Astrocyte of the spinal cord (primary cell): ENCODE measurements around the gene NLRX1.
A peak's percentile ranks its signal among the peaks of the same experiment; 100 is the strongest.
"Not testable (repeated sequence)": the region's sequence is repeated elsewhere in the genome, so short reads cannot be mapped to it uniquely, and the experiment has no call there.

ENCODE experiments used
- DNase-seq: peaks from one replicate; pipeline ENCODE4 v3.0.0; 2011; ENCODE audit warnings: low read depth, low spot score
- H3K4me3 ChIP-seq: 2 replicates; pipeline ENCODE4 v1.5.1; 2011; ENCODE audit warnings: low read depth, mild to moderate bottlenecking, low read length, moderate library complexity
- in situ Hi-C: cut with HindIII; loops from 2 replicates; pipeline ENCODE4 v1.10.0; 2017; ENCODE audit warnings: low sequenced_read_pairs
- TF ChIP-seq, protein P1 (sequence below): IDR thresholded peaks from 2 replicates; pipeline ENCODE4 v1.5.1; 2012; ENCODE audit warnings: low read depth, mild to moderate bottlenecking, low read length, inconsistent platforms

Gene NLRX1

DNA sequence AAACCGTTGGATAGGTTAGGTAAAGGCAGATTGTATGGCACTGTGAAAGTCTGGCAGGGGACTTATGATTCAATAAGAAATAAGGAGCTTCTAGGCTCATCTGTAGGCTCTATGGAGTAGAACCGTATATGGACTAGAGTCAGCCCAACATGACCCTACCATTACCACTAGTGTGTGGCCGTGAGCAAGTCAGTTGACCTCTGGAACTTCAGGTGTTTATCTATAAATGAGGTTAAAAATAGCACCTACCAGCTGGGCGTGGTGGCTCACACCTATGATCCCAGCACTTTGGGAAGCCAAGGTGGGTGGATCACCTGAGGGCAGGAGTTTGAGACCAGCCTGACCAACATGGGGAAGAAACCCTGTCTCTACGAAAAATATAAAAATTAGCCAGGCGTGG is 42.7 kb upstream of the NLRX1 start:
- no peak overlapping the region for H3K4me3 ChIP-seq
- TF ChIP-seq, protein P1, sequence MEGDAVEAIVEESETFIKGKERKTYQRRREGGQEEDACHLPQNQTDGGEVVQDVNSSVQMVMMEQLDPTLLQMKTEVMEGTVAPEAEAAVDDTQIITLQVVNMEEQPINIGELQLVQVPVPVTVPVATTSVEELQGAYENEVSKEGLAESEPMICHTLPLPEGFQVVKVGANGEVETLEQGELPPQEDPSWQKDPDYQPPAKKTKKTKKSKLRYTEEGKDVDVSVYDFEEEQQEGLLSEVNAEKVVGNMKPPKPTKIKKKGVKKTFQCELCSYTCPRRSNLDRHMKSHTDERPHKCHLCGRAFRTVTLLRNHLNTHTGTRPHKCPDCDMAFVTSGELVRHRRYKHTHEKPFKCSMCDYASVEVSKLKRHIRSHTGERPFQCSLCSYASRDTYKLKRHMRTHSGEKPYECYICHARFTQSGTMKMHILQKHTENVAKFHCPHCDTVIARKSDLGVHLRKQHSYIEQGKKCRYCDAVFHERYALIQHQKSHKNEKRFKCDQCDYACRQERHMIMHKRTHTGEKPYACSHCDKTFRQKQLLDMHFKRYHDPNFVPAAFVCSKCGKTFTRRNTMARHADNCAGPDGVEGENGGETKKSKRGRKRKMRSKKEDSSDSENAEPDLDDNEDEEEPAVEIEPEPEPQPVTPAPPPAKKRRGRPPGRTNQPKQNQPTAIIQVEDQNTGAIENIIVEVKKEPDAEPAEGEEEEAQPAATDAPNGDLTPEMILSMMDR: no peak
- DNase-seq: no peak
- in situ Hi-C loops: no loop called here

DNA sequence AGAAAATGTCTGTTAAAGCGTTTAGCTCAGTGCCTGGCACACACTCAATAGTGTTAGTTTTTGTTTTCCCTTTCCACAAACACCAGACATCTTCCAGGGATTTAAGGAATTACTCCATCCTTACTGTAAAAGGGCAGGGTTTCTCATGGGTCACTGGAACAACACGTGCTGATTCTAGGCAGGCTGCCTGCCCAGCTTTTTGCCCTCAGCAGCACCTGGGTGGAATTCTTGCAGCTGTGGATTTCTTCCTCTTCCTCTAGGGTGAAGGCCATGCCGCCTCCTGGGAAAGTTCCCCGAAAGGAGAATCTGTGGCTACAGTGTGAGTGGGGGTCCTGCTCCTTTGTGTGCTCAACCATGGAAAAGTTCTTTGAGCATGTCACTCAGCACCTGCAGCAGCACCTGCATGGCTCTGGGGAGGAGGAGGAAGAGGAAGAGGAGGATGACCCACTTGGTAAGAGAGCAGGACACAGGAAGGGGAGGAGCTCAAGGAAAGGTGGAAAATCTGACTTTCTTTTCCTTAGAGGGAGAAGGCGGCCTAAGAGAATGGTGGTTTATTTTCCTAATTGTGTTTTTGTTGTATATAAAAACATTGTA is 41.8 kb upstream of the NLRX1 start:
- no peak overlapping the region for H3K4me3 ChIP-seq
- in situ Hi-C loops: no loop called here
- TF ChIP-seq, protein P1: no peak
- DNase-seq: no peak

DNA sequence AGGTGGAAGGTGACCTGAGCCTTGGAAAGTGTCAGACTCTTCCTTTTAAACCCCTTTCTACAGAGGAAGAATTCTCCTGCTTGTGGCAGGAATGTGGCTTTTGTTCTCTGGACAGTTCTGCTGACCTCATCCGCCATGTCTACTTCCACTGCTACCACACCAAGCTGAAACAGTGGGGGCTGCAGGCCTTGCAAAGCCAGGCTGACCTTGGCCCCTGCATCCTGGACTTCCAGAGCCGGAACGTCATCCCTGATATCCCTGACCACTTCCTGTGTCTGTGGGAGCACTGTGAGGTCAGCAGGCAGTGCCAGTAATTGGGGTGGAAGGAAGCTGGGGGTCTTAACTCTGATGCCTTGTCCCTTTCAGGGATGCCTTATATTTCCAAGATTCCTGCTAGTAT is 37.9 kb upstream of the NLRX1 start:
- TF ChIP-seq, protein P1: no peak
- in situ Hi-C loops: no loop called here
- no peak overlapping the region for H3K4me3 ChIP-seq
- no peak for DNase-seq

DNA sequence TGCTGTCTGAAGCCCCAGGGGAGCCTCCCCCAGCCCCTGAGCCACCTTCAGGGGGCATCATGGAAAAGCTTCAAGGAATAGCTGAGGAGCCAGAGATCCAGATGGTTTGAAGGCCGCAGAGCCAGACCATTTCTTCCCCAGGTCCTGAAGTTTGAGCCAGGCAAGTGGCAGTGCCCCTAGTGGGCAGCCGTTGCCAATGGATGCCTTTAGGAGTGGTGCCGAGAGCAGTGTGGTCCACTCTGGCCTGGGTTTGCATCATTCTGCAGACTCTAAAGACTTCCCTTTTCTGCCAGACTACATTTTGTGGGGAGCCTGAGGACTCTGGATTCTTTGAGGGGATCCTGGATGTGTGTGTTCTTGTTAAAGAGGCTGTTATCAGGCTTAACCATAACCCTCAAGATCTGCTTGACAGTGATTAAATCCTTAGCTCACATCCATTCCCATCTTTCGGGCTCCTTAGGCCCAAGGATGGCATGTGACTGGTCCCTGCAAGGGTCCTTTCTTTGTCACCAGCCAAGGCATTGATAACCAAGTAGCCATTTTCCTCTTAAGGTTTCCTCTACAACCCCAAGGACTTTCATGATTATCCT is 34.0 kb upstream of the NLRX1 start:
- no peak overlapping the region for H3K4me3 ChIP-seq
- no peak for DNase-seq
- in situ Hi-C loops: no loop called here
- TF ChIP-seq, protein P1: peak; percentile 72

DNA sequence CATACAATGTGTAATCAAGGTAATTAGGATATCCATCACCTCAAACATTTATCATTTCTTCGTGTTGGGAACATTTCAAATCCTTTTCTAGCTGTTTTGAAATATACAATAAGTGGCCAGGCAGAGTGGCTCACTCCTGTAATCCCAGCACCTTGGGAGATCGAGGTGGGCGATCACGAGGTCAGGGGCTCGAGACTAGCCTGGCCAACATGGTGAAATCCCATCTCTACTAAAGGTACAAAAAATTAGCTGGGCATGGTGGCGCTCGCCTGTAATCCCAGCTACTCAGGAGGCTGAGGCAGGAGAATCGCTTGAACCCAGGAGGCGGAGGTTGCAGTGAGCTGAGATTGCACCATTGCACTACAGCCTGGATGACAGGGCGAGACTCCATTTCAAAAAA is 29.2 kb upstream of the NLRX1 start:
- DNase-seq, in situ Hi-C loops: not testable (repeated sequence)

DNA sequence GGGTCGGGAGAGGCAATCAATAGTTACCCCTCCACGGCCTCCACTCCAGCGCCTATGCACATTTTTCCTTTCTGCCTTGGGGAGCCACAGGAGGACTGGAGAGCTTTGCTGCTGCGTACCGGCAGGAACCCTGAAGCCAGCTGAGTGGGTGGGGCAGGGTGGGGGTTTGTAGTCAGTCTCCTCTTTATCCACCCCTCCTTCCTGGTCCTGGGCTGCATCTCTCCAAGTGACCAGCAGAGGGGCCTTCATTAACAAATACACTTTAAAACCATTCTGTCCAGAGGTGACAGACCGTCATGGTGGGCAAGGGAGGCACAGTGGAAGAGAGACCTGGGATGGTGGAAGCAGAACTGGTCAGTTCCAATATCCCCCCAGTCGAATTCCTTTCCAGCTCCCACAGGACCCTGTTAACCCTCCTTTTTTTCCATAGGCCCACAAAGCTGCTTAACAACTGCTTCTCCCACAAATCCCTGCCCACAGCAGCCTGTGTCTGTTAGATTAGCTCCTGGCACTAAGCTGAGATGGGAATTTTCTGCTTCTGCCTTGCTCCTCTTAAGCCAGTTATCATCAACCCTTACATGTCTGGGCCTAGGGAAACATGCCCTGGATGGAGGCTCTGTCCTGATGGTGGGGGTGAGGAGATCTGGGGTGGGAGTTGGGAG is 23.6 kb upstream of the NLRX1 start:
- TF ChIP-seq, protein P1: peak; percentile 69
- DNase-seq: peak; percentile 66
- in situ Hi-C loops: no loop called here
- no peak overlapping the region for H3K4me3 ChIP-seq

More for the DNA sequence above, 29.2 kb upstream of the NLRX1 start:
- H3K4me3 ChIP-seq: not testable (repeated sequence)

DNA sequence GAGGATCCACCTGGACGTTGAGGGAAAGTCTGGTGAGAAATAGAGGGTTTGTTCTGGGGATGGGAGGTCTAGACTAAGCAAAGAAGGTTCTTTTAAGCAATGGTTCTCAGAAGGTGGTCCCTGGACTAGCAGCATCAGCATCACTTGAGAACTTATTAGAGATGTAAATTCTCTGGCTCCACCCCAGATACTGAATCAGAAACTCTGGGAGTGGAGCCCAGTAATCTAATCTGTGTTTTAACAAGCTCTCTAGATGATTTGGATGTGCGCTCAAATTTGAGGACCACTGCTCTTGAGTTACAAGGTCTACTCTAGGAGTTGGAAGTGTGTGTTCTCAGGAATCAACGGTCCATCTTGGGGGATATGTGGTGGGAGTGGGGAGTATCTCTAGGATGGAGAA is 23.0 kb upstream of the NLRX1 start:
- peak; percentile 18 for DNase-seq
- in situ Hi-C loops: no loop called here
- no peak overlapping the region for H3K4me3 ChIP-seq
- TF ChIP-seq, protein P1: no peak
